HG03571 (cell line): ENCODE data around the gene PGAM2.

ENCODE experiments used
- ATAC-seq: cut with Tn5 transposase; IDR thresholded peaks from one replicate; pipeline ENCODE4 v1.9.1; 2021; ENCODE audit not compliant: unreplicated experiment

PGAM2 gene

GRCh38 chr7:44103923-44104859 is 38.8 kb upstream of the PGAM2 start, which contains the start of gene AEBP1:
Gene AEBP1, plus strand, starts transcription at chr7:44104345. Its CDS starts 321 bp downstream, at chr7:44104666.
- ATAC-seq = no peak

GRCh38 chr7:44103566-44103922 is 38.2 kb upstream of the PGAM2 start:
- no peak for ATAC-seq

- ATAC-seq = no peak
Measured at GRCh38 chr7:44102846-44103565, 37.6 kb upstream of the PGAM2 start.

DNA sequence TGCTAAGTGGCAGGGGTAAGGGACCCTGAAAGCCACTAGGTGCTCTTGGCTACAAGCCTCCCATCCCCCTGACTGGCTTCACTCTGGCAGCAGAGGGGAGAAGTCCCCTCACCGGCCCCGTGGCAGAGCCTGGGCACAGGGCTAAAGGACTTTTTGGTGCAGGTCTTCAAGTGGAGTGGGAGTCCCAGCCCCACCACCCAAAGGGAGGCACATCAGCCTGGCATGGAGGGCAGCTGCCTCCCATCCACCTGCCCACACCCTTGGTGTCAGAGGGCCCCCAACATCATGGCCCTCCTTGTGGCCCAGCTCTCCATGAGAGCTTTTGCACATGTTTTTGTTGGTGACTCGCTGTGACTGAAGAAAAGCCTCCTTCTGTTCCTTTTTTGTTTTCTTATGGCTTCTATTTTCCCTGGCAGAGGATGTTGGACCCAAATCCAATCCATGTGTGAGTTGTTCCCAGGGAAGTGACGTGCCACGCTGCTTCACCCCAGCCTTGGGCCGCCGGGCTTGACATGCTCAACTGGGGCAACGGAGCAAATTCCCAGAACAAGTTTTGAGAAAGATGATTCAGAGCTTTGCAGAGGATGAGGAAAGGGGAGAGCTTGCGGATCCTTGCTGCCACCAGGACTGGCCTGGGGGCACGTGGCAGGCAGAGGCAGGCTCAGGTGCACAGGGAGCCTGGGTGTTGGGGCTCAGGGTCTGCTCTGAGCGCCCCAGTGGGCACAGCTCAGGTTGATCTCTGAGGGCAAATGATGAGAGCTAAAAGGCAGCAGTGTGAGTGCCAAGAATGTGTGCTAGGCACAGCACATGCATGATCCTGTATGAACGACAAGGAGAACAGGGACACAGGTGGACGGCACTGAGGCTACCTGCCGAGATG is 36.8 kb upstream of the PGAM2 start:
- ATAC-seq = no peak

DNA sequence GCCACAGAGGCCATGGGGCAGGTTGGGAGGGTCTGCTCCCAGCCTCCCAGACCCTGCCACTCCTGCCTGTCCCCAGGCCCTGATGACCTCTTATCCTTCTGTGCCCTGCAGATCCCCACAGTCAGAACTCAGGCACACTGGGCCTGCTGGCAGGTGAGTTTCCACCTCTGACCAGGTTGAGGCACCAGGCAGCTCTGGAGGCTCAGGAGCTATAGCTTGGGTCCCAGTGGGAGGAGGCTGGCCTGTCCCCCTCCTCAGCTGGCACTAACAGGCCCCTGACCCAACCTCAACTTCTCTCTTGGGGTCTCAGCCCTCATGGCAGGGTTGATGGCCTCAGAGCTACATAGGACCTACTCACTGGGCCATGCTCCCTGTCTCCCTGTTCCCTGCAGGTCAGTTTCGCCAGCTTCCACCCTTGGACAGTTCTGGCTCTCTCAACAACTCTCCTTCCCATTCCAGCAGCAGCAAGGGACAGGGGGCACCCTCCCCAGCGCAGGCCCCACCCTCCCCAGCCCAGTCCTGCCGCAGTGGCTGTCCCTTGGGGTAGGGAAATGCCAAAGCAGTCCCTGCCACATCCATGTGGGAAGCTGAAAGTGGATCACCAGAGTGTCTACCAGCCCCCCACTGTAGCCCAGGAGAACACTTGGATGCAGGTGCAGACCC is 36.1 kb upstream of the PGAM2 start:
- ATAC-seq = no peak

GRCh38 chr7:44100458-44101302 is 35.3 kb upstream of the PGAM2 start:
- no peak for ATAC-seq

DNA sequence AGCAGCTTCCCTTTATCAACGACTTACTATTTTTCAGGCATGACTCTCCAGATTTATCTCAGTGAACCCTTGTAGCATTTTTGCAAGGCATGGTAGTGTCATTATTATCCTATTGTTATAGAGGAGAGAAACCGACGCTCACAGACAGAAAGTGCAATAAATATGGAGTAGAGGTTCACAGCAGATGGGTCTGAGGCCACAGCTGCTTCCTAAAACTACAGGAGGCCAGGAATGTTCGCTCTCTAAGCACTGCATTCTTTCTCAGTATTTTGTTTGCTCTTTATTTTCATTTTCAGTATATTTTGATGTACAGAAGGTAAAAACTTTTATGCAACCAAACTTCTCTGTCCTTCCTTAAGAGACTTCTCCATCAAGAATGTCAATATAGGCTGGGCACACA is 34.3 kb upstream of the PGAM2 start:
- ATAC-seq = no peak

- ATAC-seq = no peak
Measured at GRCh38 chr7:44098092-44099068, 33.0 kb upstream of the PGAM2 start.

- no peak for ATAC-seq
Measured at GRCh38 chr7:44097064-44097932, 31.9 kb upstream of the PGAM2 start.

DNA sequence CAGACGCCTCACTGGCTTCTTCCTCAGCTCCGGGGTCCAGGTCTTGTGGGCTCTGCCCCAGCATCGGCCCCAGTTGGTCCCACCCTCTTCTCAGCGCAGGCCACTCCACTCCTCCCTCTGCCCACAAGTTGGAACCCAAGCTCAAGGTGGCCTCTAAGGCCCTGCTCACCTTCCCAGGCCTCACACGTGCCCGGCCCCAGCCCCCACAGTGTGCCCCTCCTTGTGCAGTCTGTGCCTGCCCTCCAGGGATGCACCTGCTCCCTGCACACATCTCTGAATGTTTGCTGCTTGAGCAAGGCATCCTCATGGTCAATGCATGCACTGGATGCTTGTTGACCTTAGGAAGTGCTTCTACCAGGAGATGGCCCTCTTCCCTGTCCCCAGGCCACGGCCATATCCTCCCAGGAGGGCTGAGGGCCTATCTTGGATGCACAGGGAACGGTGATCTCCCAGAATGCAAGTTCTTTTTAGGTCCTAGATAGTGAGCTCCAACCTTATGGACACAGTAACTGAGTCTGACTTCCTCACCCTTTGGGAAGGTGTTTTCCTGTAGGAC is 31.0 kb upstream of the PGAM2 start:
- no peak for ATAC-seq

DNA sequence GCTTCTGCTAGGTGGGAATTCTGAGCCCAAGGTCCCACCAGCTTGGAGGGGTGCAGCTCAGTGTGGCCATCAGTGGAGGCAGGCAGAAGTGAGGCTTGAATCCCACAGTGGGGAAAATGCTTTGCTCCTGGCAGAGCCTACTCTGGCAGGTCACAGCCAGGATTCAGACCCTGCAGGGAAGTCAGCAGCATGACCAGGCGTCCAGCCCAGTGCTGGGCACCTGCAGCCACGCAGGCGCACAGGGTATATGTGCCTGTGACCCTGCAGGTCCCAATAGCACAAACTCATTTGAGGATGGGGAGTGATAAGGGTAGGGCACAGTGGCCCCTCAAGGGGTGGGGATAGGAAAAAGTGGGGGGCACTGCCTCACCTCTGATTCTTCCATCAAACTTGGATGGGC is 30.4 kb upstream of the PGAM2 start:
- ATAC-seq = no peak

GRCh38 chr7:44094883-44095592 is 29.7 kb upstream of the PGAM2 start:
- no peak for ATAC-seq

DNA sequence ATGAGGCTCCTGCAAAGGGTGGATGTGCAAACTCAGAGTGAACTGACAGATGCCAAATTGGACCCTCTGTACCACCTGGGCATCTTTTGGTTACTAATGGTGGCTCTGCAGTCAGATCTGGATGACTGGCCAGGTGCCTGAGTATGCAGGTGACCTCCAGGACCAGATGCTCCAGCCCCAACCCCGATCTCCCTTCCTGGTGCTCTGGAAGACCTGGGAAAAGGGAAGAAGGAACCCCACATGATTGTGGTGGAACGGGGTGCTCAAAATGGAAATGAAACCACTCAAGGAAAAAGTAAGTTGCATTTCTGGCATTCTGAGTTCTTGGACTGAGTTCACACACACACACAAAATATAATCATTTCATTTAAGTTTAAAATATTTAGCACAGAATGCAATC is 29.0 kb upstream of the PGAM2 start:
- ATAC-seq = no peak

- ATAC-seq = no peak
Measured at GRCh38 chr7:44093102-44093641, 27.8 kb upstream of the PGAM2 start.

- ATAC-seq = no peak
Measured at GRCh38 chr7:44087911-44088838, 22.8 kb upstream of the PGAM2 start.
